ELR (cell line): ENCODE data around the gene MAFF.

Experiments
- DNase-seq: peaks from one replicate; pipeline ENCODE4 v3.0.0-alpha.2; 2015; ENCODE audit warnings: low read depth

Gene MAFF

DNA sequence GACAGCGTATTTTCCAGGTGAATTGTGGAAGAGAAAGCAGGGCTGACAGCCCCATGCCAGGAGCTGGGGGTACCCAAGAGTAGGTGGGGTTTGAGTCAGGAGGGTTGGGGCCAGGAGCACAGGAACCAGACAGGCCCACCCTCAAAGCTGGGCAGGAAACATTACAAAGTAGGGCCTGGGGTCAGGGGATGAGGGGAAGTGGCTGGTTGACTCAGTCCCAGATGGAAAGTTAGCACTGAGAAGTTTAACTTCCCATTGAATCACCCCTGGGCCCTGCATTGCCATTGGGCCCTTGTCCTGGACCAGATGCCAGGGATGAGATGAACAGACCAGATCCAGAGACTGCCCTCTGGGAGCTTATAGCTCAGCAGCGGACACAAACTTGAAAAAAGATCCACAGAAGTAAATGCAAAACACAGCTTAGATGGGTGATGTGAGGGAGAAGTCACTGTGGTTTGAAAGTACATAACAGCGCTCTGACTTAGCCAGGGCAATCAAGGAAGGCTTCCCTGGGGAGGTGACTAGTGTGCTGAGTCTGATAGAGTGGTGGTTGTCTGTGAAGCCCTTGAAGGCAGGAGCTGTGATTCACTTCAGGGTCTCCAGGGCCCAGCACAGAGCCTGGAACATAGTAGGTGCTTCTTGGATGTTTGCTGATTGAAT lies 2.2 kb downstream of the MAFF start:
- DNase-seq = peak; percentile 88

DNA sequence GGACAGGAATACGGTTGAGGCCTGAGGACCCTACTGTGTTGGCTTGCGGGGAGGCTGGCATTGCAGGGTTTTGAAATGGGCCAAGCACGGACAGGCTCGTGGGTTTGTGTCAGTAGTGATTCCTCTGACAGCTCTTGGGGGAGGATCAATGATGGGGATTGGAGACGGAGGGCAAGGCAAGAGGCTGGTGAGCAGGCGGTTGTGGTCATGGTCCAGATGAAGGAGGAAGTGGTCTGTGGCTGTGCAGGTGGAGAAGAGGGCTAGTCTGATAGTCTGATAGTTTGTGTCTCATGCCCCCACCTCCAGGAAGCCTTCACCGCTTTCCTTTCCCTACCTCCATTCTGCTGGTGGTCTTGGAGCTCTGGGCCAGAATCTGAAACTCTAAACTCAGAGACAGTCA lies 3.0 kb downstream of the MAFF start:
- DNase-seq = peak; percentile 35

DNA sequence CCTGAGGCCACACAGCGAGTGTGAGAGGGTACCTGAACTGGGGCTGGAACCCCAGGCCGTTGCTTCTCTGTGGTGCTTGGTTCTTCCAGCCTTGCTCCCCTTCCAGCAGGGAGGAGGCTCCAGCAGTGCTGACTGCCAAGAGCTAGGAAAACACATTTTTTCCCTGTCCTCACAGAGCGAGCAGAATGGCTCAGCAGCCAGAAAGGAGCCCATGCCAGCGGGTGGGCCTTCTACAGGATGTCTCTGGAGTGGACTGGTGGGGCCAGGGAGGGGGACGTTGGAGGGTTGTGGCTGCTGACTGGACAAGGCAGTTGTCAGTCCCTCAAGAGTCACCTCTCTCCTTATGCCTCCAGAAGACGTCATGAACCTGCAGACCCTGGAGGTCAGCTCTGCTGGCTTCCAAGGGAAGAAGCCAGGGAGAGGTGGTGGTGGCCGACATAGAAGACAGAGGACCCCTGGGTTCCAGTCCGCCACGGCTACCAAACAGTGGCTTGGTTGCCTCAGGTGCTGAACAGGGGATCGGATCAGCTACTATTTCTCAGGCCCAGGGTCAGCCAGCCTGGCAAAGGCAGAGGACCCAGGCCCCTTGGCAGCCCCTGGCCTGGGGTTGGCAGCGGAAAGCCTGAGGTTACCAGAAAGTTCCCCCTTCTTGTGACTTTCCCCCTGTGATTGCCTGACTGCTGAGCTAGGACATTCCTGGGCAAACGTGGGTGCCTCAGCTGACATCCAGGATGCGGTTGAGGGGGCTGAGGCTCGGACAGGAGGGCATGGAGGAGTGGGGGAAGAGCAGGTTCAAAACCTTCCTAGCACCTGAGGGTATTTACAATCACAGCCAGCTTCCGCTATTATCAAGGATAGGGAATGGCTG lies 3.7 kb downstream of the MAFF start:
- peak; percentile 43 for DNase-seq

DNA sequence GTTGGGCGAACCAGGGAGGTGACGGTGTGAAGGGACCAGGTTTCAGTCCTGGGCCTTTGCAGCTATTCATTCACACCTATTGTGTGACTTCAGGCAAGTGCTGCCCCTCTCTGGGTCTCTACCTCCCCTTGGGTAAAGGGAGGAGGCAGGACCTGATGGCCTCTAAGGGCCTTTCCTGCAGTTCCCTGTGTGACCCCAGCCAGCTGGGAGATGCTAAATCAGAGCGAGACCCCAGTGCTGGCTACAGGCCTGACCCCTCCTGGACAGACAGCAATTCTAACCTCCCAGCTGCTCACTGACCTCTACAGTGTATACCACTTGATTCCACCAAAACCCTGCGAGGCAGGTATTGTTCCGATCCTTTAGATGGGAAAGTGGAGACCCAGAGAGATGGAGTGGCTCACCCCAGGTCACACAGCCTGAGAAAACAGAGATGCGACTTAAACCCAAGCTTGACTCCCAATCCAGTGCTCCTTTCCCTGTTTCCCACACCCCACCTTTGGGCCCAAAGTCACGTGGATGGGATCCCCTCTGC lies 6.2 kb downstream of the MAFF start:
- no peak for DNase-seq

DNA sequence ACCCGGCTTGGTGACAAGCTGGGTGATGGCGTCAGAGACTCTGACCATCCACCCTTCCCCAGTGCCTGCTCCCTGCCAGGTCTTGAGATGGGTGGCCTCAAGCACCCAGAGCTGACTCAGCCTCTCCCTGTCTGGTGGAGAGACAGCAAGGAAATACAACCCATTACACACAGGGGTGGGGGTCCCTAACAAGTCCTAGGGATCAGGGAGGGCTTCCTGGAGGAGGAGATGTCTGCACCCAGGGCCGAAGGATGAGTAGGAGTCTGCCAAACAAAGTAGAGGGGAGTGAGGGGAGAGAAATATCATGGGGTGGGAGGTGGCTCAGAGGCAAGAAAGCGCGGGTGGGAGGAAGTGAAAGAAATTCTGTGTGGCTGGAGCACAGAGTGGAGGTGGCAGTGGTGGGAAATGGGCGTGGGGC lies 6.8 kb downstream of the MAFF start:
- no peak for DNase-seq

DNA sequence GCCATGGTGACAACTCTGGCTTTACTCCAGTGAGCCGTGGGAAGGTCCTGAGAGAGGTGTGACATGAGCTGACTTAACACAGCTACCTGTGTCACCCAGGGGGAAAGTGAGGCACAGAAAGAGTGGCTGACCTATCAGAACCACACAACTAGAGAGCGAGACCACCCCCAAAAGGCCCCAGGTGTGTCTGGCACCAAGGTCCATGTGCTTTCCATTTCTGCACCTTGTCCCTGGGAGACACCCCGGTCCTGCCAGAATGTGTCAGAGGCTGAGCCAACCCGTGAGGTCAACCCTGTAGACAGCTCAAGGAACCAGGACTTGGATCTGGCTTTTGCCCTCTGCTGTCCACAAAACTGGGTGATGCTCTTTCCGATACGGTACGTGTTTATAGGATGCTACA lies 9.8 kb downstream of the MAFF start:
- no peak for DNase-seq

DNA sequence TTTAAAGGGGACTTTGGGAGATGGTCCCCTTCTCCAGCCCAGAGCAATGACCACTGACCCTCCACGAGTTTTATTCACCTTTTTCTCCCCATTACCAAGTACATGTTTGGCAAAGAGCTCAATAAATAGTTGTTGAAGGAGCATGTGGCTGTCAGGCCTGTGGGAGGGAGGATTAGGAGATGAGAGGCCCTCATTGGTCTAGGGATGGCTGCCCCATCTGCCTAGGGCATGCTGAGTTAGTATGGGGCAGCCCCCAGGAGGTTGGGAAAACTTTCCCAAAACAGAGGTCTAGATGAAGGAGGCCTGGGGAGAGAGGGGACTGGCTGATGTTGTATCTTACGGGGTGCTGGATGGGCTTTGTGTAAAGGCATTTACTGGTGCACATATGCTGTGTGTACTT lies 10.6 kb downstream of the MAFF start:
- no peak for DNase-seq

DNA sequence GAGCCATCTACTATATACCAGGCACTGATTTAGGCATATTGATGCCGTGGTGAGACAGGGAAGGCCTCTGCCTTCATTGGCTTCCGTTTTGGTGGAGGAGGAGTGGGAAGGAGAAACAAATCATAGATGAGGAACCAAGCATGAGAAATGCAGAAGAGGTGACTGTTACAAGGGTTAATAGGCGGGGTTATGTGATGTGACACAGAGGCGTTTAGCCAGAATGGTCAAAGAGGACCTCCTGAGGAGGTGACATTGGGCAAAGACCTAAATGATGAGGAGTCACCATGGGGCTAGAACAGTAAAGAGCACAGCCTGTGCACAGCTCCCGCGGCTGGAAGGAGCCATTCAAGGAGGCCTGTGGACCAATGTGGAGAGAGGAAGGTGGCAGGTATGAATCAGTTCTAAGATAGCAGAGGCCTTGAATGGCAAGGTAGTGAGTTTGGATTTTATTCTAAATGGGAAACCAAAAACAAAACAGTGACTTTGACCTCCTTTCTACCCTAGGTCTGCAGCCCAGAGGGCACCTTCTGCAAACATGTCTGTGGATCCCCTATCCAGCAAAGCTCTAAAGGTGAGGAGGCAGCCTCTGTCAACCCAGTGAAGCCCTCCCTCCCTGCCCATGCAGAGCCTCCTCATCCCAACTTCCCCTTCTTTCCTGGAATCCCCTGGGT lies 11.7 kb downstream of the MAFF start:
- DNase-seq = no peak

DNA sequence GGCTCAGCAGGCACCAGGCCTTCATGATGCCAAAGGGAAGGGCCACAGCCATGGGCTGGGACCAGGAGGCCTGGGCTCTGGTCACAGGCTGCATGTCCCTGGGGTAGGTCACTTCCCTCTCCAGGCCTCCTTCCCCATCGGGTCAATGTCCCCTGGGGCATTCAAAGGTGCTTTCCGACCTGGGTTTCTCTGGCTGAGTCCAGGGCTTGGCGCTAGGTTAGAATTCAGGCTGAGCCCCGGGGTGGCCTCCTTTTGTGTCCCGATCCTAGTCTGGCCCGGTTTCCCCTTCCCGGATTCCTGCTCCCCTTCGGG lies 12.2 kb downstream of the MAFF start:
- DNase-seq = no peak

DNA sequence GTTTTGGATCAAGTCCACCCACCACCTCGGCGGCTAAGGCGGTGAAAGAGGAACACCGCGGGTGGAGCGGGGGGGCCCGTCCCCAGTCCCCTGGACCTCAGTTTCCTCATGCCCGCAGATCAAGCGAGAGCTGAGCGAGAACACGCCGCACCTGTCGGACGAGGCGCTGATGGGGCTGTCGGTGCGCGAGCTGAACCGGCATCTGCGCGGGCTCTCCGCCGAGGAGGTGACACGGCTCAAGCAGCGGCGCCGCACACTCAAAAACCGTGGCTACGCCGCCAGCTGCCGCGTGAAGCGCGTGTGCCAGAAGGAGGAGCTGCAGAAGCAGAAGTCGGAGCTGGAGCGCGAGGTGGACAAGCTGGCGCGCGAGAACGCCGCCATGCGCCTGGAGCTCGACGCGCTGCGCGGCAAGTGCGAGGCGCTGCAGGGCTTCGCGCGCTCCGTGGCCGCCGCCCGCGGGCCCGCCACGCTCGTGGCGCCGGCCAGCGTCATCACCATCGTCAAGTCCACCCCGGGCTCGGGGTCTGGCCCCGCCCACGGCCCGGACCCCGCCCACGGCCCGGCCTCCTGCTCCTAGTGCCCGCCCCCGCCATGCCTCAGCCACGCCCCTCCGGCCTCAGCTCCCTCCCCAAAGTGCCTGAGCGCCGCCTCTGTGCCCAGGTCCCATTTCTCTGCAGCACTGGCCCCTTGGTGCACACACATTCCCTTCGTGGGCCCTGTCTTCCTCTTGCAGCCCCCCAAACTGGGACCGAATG lies 12.7 kb downstream of the MAFF start:
- peak; percentile 50 for DNase-seq

DNA sequence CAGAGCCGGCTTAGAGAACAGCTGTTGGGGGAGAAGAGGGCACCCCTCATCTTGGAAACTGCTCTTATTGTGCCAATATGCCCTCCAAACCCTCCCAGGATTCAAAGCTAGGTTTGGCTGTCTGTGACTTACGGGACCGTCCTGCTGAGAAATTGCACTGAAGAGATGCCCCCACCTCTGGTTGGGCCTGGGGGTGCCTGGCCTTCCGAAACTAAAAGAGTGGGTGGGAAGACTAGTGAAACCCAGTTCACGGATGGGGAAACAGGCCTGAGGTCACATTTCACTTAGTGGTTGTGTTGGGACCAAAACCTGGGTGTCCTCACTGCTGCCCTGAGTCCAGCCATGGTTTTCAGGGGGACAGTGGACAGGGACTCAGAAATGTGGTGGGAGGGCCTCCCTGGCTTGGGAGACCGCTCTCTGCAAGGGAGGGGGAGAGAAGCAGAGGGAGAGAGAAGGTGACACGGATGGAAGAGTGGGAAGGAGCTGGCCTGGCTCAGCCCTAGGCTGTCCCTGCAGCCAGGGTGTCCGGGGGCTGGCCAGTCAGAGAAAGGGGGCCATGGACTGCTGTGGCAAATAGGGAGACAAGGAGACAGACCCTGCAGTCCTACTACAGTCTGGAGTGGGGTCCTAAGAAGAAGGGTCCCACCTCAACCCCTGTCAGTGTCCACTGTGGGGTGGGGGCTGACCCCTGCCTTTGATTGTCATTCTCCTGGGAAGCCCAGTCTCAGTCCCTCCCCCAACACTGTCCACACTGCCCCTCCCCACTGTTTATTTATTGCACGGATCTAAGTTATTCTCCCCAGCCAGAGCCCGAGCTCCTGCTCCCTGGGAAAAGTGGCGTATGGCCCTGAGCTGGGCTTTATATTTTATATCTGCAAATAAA lies 13.6 kb downstream of the MAFF start:
- DNase-seq = no peak

DNA sequence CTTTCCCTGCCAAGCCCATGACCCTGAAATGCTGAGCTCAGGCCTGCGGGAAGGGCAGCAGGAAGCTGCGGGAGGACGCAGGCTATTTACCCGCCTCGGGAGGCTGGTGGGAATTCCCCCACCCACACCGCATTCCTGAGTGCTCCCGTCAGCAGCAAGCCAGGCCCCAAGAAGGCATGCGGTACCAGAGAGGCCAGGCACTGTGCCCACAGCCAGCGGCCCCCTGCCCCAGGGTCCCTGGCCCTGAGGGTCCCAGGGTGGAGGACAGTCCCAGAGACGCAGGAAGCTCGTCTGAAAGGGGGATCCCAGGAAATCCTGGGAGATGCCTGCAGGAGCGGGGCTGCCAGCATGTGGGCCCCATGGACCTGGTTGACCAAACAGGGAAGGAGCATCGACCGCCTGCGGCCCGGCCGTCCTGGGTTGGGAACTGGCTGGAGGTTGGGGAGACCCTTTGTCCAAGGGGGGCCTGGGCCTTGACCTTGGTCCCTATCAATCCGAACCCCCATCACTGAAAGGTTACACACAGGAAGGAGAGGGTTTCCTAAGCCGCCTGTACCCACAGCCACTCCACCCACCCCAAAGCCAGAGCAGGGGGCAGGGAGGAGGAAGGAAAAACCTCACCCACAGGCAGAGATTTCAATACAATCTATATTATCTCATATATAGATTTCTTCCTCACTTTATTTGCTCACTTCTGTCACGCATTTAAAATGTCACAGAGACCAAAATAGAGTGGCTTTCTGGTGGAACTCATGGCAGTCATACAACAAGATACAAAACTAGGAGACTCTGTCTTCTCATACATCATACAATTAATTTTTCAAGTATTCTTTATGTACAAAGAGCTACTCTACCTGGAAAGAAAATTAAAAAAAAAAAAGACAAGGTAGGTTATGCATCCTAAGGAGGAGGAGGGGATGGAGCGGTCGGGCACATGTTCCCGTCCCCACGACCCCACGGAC lies 17.1 kb downstream of the MAFF start:
- peak; percentile 97 for DNase-seq

DNA sequence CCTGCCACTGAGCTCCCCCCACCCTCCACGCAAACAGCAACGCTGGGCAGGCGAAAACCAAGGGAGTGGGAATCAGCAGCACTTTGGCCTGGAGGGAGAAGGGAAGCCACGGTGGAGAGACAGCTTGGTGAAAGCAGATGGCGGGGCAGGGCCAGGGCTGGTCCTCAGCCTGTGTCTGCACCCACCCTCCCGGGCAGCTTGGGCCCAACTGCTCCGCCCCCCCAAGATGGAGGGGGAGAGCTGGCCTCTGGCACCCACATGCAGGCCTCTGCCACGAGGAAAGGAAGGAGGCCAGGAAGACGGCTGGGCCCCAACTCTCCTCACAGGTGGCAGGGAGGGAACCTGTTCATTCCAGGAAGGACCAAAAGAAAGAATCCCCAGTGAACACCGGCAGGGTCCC lies 17.8 kb downstream of the MAFF start:
- no peak for DNase-seq

DNA sequence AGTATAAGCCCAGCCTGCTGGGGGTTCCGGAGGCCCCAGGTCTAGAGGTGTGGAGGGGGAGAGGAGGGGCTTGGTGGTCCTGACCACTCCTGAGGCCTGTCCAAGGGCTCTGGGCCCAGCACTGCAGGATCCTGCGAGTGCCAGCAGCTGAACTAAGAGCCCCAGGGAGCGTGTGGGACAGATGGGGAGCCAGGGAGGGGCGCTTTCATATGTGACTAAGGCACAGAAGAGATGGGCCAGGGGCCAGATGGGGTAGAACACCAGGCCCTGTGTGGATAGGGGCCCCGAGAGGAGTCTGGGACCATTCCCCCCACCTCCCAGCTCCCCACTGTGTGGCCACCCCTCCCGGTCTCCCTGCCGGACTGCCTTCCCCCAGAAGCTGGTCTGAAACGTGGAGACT lies 18.4 kb downstream of the MAFF start:
- DNase-seq = no peak

DNA sequence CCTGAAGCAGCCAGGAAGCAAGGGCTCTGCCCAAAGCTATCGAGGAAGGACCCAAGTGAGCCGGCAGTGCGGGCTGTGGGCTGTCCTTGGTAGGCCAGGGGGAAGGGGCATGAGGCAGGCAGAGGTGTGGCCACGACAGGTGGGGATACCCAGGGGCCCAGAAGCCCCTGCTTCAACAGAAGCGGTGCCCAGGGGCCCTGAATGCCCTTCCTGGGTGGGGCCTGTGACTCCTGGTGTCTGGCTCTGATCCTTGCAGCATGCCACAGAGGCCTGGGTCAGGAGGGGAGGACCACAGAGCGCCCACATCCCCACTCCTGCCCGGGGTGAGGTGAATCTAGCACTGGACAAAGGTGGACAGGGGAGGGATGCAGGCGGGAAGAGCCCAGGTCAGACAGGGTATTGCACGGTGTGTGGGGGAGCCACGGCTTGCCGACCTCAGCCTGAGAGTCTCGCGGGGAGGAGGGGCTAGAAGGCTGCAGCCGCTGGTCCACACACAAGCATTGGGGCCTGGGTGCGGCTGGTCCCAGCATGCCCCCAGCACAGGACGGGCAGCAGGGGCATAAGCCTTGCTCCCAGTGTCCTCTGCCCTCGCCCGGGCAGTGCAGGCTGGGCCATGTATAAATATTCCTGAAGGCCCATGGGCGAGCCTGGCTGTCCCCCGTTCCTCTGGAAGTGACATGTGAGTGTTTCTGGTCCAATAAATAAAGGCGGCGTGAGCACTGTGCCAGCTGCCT lies 19.0 kb downstream of the MAFF start:
- no peak for DNase-seq

DNA sequence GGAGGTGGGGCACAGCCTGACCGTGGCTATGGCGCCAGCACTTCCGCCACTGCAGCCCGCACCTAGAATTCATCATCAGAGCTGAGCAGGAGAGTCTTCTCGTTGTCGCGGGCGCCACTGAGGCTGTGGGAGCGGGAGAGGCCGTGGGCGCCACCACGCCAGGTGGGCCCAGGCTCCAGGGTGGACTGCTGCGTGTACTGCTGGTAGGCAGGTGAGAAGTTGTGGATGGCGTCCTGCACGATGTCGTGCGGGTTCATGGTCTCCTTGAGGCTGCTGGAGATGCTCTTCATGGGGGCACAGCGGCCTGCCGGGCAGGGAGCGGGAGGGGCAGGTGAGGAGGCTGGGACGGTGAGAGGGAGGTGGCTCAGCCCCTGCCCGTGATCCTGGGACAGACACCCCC lies 19.6 kb downstream of the MAFF start:
- no peak for DNase-seq

DNA sequence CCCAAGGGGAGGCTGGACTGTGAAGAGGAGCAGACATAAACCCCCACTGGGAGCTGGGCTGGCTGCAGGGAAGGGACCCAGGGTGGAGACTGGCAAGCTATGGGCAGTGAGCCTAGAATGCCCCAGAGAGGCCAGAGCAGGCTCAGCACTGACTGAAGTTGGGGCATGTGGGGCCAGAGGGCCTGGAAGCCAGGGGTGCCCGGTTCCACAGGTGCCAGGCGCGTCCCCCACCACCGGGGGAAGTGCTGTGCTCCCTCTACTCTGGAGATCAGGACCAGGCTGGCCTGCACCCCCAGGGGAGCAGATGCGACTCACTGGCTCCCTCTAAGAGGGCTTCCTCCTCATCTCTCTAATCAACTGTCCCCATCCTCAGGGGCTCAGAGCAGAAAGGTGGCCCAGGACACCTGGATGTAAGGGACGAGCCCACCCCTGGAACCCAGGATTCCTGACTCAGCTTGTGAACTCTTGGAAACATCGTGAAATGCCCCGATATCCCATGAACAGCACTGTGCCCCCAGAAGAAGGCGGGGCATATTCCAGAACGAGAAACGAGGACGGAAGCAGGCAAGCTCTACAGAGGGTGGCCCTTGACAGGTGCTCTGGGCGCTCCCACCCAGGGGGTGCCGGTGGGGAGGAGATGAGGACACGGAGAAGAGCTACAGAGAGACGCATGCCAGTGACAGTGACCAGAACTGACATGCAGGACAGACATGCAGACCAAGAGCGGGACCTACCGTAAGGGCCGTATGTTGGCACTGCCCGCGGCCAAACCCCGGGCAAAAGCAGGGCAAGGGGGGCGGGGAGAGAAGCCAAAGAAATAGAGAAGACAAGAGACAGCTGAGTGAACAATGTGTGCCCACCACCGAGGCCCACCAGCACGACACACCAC lies 20.4 kb downstream of the MAFF start:
- no peak for DNase-seq

DNA sequence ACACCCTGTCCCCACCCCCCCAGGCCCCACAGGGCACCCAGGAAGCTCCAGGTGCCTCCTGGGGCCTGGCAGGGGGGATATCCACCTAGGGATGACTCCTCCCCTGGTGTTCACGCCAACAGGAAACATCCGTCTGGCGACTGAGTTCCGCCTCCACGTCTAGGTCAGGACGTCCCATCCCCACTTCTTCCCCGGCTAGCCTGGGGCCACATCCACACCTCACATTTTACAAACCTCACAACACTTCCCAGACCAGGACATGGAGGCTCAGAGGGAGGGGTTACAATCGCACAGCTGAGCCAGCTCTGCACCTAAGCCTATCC lies 21.0 kb downstream of the MAFF start:
- DNase-seq = no peak
